SK-N-SH treated with all-trans-retinoic acid at 6 μM for 48 hours (cell line): ENCODE data around the gene SRGAP2C.
"Not testable (repeated sequence)": the region's sequence is repeated elsewhere in the genome, so short reads cannot be mapped to it uniquely, and the experiment has no call there.

ENCODE experiments used
- ARNTL ChIP-seq: fragments of 450-650 bp; formaldehyde crosslinking; IDR thresholded peaks from 2 replicates; pipeline ENCODE4 v1.5.0; 2020; ENCODE audit warnings: low read depth, mild to moderate bottlenecking, moderate library complexity, borderline replicate concordance
- CSDC2 ChIP-seq: fragments of 250-450 bp; sonication (Bioruptor Pico); IDR thresholded peaks from 2 replicates; pipeline ENCODE4 v1.5.0; 2020; ENCODE audit warnings: mild to moderate bottlenecking, moderate library complexity
- OSR1 ChIP-seq: fragments of 250-450 bp; sonication (Bioruptor Pico); IDR thresholded peaks from 2 replicates; pipeline ENCODE4 v1.8.0; 2022; ENCODE audit warnings: moderate library complexity, mild to moderate bottlenecking, inconsistent platforms
- RARB ChIP-seq: fragments of 250-450 bp; sonication (Bioruptor Pico); IDR thresholded peaks from 2 replicates; pipeline ENCODE4 v1.8.0; 2021; ENCODE audit warnings: mild to moderate bottlenecking, moderate library complexity
- SNAI2 ChIP-seq: fragments of 250-450 bp; sonication (Bioruptor Pico); IDR thresholded peaks from 2 replicates; pipeline ENCODE4 v1.5.0; 2020; ENCODE audit warnings: mild to moderate bottlenecking, moderate library complexity
- TOX ChIP-seq: fragments of 250-450 bp; sonication (Bioruptor Pico); IDR thresholded peaks from 2 replicates; pipeline ENCODE4 v1.8.0; 2021; ENCODE audit warnings: mild to moderate bottlenecking, moderate library complexity, borderline replicate concordance
- ZFP30 ChIP-seq: fragments of 450-650 bp; formaldehyde crosslinking; IDR thresholded peaks from 2 replicates; pipeline ENCODE4 v1.5.0; 2022; ENCODE audit warnings: mild to moderate bottlenecking, moderate library complexity
- ZNF8 ChIP-seq: fragments of 450-650 bp; formaldehyde crosslinking; IDR thresholded peaks from 2 replicates; pipeline ENCODE4 v1.5.0; 2020; ENCODE audit warnings: mild to moderate bottlenecking, moderate library complexity
- TF ChIP-seq, protein P1 (sequence below): fragments of 250-450 bp; sonication (Bioruptor Pico); IDR thresholded peaks from 2 replicates; pipeline ENCODE4 v1.8.0; 2020; ENCODE audit warnings: mild to moderate bottlenecking, moderate library complexity, borderline replicate concordance
- TF ChIP-seq, protein P2 (sequence below): fragments of 250-450 bp; sonication (Bioruptor Pico); IDR thresholded peaks from 2 replicates; pipeline ENCODE4 v1.5.1; 2021; ENCODE audit warnings: mild to moderate bottlenecking, moderate library complexity

DNA sequence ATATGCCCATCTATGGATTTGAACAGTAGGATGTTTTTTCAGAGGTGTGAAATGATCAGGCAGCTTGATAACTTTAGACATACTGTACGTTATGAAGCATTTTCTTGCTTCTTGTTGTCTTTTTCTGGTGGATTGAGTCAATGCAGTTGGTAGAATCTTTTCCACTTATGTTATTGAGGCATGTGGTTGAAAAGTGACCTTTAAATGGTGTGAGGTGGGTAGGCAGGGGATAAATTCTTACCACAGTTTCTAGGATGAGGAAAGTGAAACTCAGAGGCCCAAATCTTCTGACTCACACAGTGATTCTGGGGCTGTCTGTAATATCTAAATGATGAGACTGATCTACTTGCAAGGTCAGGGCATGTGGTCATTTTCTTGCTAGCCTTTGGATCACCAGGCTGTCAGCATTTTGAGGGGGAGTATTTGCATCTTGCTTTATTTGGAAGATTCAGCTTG lies 79.0 kb downstream of the SRGAP2C start:
- not testable (repeated sequence) for TF ChIP-seq RARB (CRISPR knock-in tag); ARNTL (CRISPR knock-in tag); OSR1 (CRISPR knock-in tag); CSDC2 (CRISPR knock-in tag); SNAI2 (CRISPR knock-in tag); ZFP30; ZNF8 (CRISPR knock-in tag); TOX
- TF ChIP-seq, protein P1, sequence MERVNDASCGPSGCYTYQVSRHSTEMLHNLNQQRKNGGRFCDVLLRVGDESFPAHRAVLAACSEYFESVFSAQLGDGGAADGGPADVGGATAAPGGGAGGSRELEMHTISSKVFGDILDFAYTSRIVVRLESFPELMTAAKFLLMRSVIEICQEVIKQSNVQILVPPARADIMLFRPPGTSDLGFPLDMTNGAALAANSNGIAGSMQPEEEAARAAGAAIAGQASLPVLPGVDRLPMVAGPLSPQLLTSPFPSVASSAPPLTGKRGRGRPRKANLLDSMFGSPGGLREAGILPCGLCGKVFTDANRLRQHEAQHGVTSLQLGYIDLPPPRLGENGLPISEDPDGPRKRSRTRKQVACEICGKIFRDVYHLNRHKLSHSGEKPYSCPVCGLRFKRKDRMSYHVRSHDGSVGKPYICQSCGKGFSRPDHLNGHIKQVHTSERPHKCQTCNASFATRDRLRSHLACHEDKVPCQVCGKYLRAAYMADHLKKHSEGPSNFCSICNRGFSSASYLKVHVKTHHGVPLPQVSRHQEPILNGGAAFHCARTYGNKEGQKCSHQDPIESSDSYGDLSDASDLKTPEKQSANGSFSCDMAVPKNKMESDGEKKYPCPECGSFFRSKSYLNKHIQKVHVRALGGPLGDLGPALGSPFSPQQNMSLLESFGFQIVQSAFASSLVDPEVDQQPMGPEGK: not testable (repeated sequence)
- TF ChIP-seq, protein P2, sequence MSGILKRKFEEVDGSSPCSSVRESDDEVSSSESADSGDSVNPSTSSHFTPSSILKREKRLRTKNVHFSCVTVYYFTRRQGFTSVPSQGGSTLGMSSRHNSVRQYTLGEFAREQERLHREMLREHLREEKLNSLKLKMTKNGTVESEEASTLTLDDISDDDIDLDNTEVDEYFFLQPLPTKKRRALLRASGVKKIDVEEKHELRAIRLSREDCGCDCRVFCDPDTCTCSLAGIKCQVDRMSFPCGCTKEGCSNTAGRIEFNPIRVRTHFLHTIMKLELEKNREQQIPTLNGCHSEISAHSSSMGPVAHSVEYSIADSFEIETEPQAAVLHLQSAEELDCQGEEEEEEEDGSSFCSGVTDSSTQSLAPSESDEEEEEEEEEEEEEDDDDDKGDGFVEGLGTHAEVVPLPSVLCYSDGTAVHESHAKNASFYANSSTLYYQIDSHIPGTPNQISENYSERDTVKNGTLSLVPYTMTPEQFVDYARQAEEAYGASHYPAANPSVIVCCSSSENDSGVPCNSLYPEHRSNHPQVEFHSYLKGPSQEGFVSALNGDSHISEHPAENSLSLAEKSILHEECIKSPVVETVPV (CRISPR knock-in tag): not testable (repeated sequence)
